H9 (cell line): Measurements from ENCODE around the gene AXL. TPM values are rescaled to one million over a fixed set of nuclear protein-coding genes. Genes with fewer than 3 reads are reported as not detected.

ENCODE experiments used
- DNase-seq: peaks from one replicate; pipeline ENCODE4 v3.0.0-alpha.2; 2017
- H2AFZ ChIP-seq: one replicate; pipeline ENCODE4 v1.6.1; 2013; ENCODE audit warnings: mild to moderate bottlenecking, low read length, control low read depth, moderate library complexity
- H2AK5ac ChIP-seq: 2 replicates; pipeline ENCODE4 v1.6.1; 2013; ENCODE audit warnings: low read length, control low read depth, mixed read lengths; ENCODE audit not compliant: insufficient read length
- H2BK120ac ChIP-seq: one replicate; pipeline ENCODE4 v1.6.1; 2013; ENCODE audit warnings: low read depth, mild to moderate bottlenecking, low read length, control low read depth, inconsistent platforms; ENCODE audit not compliant: poor library complexity, severe bottlenecking
- H2BK12ac ChIP-seq: 2 replicates; pipeline ENCODE4 v1.6.1; 2013; ENCODE audit warnings: low read length, control low read depth, mixed read lengths, low read depth; ENCODE audit not compliant: insufficient read length
- H2BK15ac ChIP-seq: 2 replicates; pipeline ENCODE4 v1.6.1; 2013; ENCODE audit warnings: low read depth, low read length, control low read depth
- H2BK20ac ChIP-seq: one replicate; pipeline ENCODE4 v1.6.1; 2013; ENCODE audit warnings: low read depth, mild to moderate bottlenecking, low read length, control low read depth, inconsistent platforms; ENCODE audit not compliant: poor library complexity, severe bottlenecking
- H2BK5ac ChIP-seq: 2 replicates; pipeline ENCODE4 v1.6.1; 2013; ENCODE audit warnings: low read length, control low read depth, mixed read lengths; ENCODE audit not compliant: insufficient read length
- H3K14ac ChIP-seq: 2 replicates; pipeline ENCODE4 v1.6.1; 2013; ENCODE audit warnings: low read length, control low read depth; ENCODE audit not compliant: insufficient read depth
- H3K18ac ChIP-seq: 2 replicates; pipeline ENCODE4 v1.6.1; 2013; ENCODE audit warnings: low read depth, mild to moderate bottlenecking, mixed read lengths, low read length, control low read depth; ENCODE audit not compliant: insufficient read length
- H3K23ac ChIP-seq: 2 replicates; pipeline ENCODE4 v1.6.1; 2013; ENCODE audit warnings: low read length, control low read depth, mixed read lengths, low read depth; ENCODE audit not compliant: insufficient read length
- H3K23me2 ChIP-seq: 2 replicates; pipeline ENCODE4 v1.6.1; 2013; ENCODE audit warnings: low read depth, mild to moderate bottlenecking, mixed read lengths, low read length, control low read depth; ENCODE audit not compliant: insufficient read length, poor library complexity, severe bottlenecking
- H3K27ac ChIP-seq: 2 replicates; pipeline ENCODE4 v1.5.1; 2013; ENCODE audit warnings: low read length, control low read depth, mixed read lengths, low read depth; ENCODE audit not compliant: insufficient read length
- H3K27me3 ChIP-seq: 2 replicates; pipeline ENCODE4 v1.6.1; 2013; ENCODE audit warnings: low read length, control low read depth, inconsistent platforms; ENCODE audit not compliant: insufficient read depth
- H3K4ac ChIP-seq: 2 replicates; pipeline ENCODE4 v1.6.1; 2013; ENCODE audit warnings: low read depth, mild to moderate bottlenecking, control low read depth, inconsistent platforms, low read length, moderate library complexity
- H3K4me1 ChIP-seq: 2 replicates; pipeline ENCODE4 v1.6.1; 2013; ENCODE audit warnings: low read length, control low read depth, inconsistent platforms; ENCODE audit not compliant: insufficient read depth
- H3K4me2 ChIP-seq: 2 replicates; pipeline ENCODE4 v1.6.1; 2013; ENCODE audit warnings: low read length, control low read depth, mixed read lengths; ENCODE audit not compliant: insufficient read length, insufficient read depth
- H3K56ac ChIP-seq: 2 replicates; pipeline ENCODE4 v1.6.1; 2013; ENCODE audit warnings: low read depth, mild to moderate bottlenecking, mixed read lengths, low read length, control low read depth; ENCODE audit not compliant: insufficient read length
- H3K79me1 ChIP-seq: 2 replicates; pipeline ENCODE4 v1.6.1; 2013; ENCODE audit warnings: low read depth, mild to moderate bottlenecking, moderate library complexity, low read length, control low read depth, inconsistent platforms; ENCODE audit not compliant: insufficient read depth, poor library complexity, severe bottlenecking
- H3K79me2 ChIP-seq: 2 replicates; pipeline ENCODE4 v1.6.1; 2013; ENCODE audit warnings: low read length, control low read depth, inconsistent platforms; ENCODE audit not compliant: insufficient read depth
- H3K9ac ChIP-seq: 2 replicates; pipeline ENCODE4 v1.6.1; 2013; ENCODE audit warnings: low read length, control low read depth, mixed read lengths; ENCODE audit not compliant: insufficient read length; ENCODE audit errors: extremely low read depth
- H3K9me3 ChIP-seq: one replicate; pipeline ENCODE4 v1.6.1; 2013; ENCODE audit warnings: low read depth, low read length, inconsistent platforms; ENCODE audit not compliant: control insufficient read depth
- H3T11ph ChIP-seq: one replicate; pipeline ENCODE4 v1.6.1; 2013; ENCODE audit warnings: mild to moderate bottlenecking, low read length, control low read depth, inconsistent platforms
- H4K20me1 ChIP-seq: one replicate; pipeline ENCODE4 v1.6.1; 2013; ENCODE audit not compliant: control insufficient read depth, insufficient read length, insufficient read depth
- H4K5ac ChIP-seq: 2 replicates; pipeline ENCODE4 v1.6.1; 2013; ENCODE audit warnings: low read depth, mild to moderate bottlenecking, mixed read lengths, low read length, control low read depth; ENCODE audit not compliant: insufficient read length
- H4K8ac ChIP-seq: replicated peaks from 2 replicates; pipeline ENCODE4 v1.6.1; 2013; ENCODE audit warnings: low read length, control low read depth, mixed read lengths, low read depth; ENCODE audit not compliant: insufficient read length
- H4K91ac ChIP-seq: 2 replicates; pipeline ENCODE4 v1.6.1; 2013; ENCODE audit warnings: low read depth, mild to moderate bottlenecking, moderate library complexity, mixed read lengths, low read length, control low read depth; ENCODE audit not compliant: insufficient read length
- H3K27ac Mint-ChIP-seq, 3 experiments: 2 replicates in 2 of 3; 3 replicates in 1 of 3; pipeline ENCODE4 v1.8.0; 2020 to 2021; ENCODE audit warnings: mixed read lengths in 3 of 3, mild to moderate bottlenecking in 1 of 3, moderate library complexity in 1 of 3
- H3K27me3 Mint-ChIP-seq: 2 replicates; pipeline ENCODE4 v1.8.0; 2021; ENCODE audit warnings: low read depth, mild to moderate bottlenecking, moderate library complexity, mixed read lengths
- H3K36me3 Mint-ChIP-seq, 3 experiments: 2 replicates in 2 of 3; 3 replicates in 1 of 3; pipeline ENCODE4 v1.8.0; 2020 to 2021; ENCODE audit warnings: low read depth in 3 of 3, mixed read lengths in 3 of 3; ENCODE audit not compliant: insufficient read depth in 1 of 3
- H3K4me1 Mint-ChIP-seq, 2 experiments: 2 replicates each; pipeline ENCODE4 v1.8.0; 2020; ENCODE audit warnings: mixed read lengths in 2 of 2
- H3K4me3 Mint-ChIP-seq, 2 experiments: 2 replicates in 1 of 2; 3 replicates in 1 of 2; pipeline ENCODE4 v1.8.0; 2020 to 2021; ENCODE audit warnings: mild to moderate bottlenecking in 2 of 2, mixed read lengths in 2 of 2, moderate library complexity in 1 of 2
- H3K9me3 Mint-ChIP-seq, 2 experiments: 2 replicates in 1 of 2; 3 replicates in 1 of 2; pipeline ENCODE4 v1.8.0; 2020; ENCODE audit warnings: mild to moderate bottlenecking in 2 of 2, mixed read lengths in 2 of 2, moderate library complexity in 1 of 2
- CTCF ChIP-seq: fragments of 200-600 bp; sonication (generic); conservative IDR thresholded peaks from 3 replicates; pipeline ENCODE4 v1.8.0; 2021; ENCODE audit warnings: antibody characterized with exemption, mild to moderate bottlenecking
- whole genome bisulfite sequencing: extraction: QIAGEN DNeasy Blood & Tissue Kit; methylation state at CpG from one replicate; pipeline ENCODE4 v1.1.7; 2013; ENCODE audit warnings: missing lambda C conversion rate, low lambda C conversion rate, mixed read lengths; ENCODE audit not compliant: insufficient read length; ENCODE audit errors: extremely low coverage; 5-methylcytosine and 5-hydroxymethylcytosine counted together
- total RNA-seq: library from RNA; stranded (reverse); gene quantifications from 2 replicates; pipeline ENCODE4 v1.2.1, GENCODE V29; 2021

The AXL gene
- total RNA-seq, 1 experiment from 2014 or later = 29.4 TPM

DNA sequence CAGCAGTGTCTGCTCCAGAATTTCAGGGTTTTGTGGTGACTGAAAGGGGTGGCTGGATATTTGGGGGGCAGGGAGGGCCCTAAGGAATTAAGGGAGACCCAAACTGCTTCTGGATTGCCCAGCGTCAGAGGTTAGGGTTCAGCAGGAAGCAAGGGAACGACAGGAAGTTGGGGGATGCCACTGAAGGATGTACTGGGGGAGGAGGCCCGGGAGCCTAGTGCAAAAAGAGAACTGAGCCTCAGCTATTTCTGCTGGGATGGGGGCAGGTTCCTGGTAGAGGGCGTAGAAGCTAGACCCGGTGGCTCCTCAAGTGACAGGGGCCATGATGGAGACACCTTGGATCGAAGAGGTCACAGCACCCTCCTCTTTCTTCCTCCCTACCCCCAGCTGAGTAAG, 24.9 kb upstream of the AXL start:
- Histone ChIP-seq H3K56ac (no peak overlapping the region), H2BK120ac (no peak overlapping the region), H3K4ac (no peak overlapping the region), H2AFZ (no peak overlapping the region), H3K9ac (no peak overlapping the region), H3K4me2 (peak overlapping the region; percentile 76), H2BK5ac (no peak overlapping the region), H3K18ac (no peak overlapping the region), H3T11ph (no peak overlapping the region), H3K79me1 (peaks cover 3% of the 10 kb centered on the region), H4K5ac (no peak overlapping the region), H3K23ac (no peak overlapping the region), H4K91ac (no peak overlapping the region), H2BK12ac (no peak overlapping the region), H3K4me1 (peaks cover 14% of the 10 kb centered on the region; the same call in 1 of the 2 replicates), H3K9me3 (no peaks in the 10 kb centered on the region), H2BK20ac (no peak overlapping the region), H4K20me1 (peaks cover 2% of the 10 kb centered on the region), H3K27ac (no peak overlapping the region), H3K14ac (no peak overlapping the region; the same call in 1 of the 2 replicates), H2AK5ac (no peak overlapping the region), H3K23me2 (peaks cover 16% of the 10 kb centered on the region), H3K27me3 (no peaks in the 10 kb centered on the region), H2BK15ac (no peak overlapping the region), H4K8ac (no peak overlapping the region), H3K79me2 (peaks cover 24% of the 10 kb centered on the region; the same call in 1 of the 2 replicates)
- no peaks in the 10 kb centered on the region for H3K27me3 Mint-ChIP-seq
- no CpG with 5 or more reads among the region's 6 CpGs for WGBS
- H3K9me3 Mint-ChIP-seq = no peaks in the 10 kb centered on the region
- peak overlapping the region; percentile 95 to 97 for H3K4me3 Mint-ChIP-seq
- peak overlapping the region; percentile 69 to 93 (median 89); a peak in 6 of 7 replicates for H3K27ac Mint-ChIP-seq
- no peak for DNase-seq
- no peak for TF ChIP-seq CTCF
- peaks cover 59 to 73% of the 10 kb centered on the region in 2 experiments for H3K4me1 Mint-ChIP-seq
- peaks cover 28 to 56% (median 50%) of the 10 kb centered on the region in 3 experiments for H3K36me3 Mint-ChIP-seq
